ENCODE measurements around the gene HHATL.

The HHATL gene

DNA sequence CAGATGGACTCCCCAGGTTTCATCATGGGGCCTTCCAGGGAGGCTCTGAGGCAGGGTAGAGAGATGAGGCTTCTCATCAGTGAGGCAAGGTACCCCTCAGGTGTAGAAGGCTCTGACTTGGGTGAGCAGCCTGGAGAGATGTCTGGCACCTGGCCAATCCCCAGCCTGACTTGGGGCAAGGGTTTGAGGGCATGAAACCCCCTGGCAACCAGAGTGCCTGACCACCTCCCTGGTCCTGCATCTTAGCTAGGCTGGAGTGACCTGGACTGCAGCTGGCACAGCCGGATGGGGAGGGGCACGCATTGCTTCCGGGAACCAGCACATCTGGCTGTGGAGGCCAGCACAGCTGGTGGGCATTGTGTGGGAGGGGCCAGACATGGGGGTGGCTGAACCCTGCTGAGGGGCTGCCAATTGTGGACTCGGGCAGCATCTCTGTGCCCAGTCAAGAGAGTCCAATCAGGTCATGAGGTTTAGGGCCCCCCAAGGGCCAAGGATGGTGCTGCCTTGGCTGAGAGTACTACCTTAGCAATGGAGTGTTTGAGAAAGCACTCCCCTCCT lies 47.2 kb downstream of the HHATL start:
- Histone ChIP-seq H2AFZ (ENCODE audit: low read depth, low read length) (no peak overlapping the region), H3K4me3 (ENCODE audit: low read length) (peak overlapping the region; percentile 64), H3K36me3 (ENCODE audit: insufficient read depth, low read length) (peaks cover 3% of the 10 kb centered on the region), H3K27me3 (ENCODE audit: insufficient read depth, low read length) (no peaks in the 10 kb centered on the region), H3K4me1 (ENCODE audit: insufficient read depth, low read length) (peaks cover 25% of the 10 kb centered on the region), H3K9me3 (ENCODE audit: low read length) (no peaks in the 10 kb centered on the region)

GRCh38 chr3:42654331-42655201 lies 48.0 kb downstream of the HHATL start:
- Histone ChIP-seq H3K9me3 (ENCODE audit: low read length) (no peaks in the 10 kb centered on the region), H3K36me3 (ENCODE audit: insufficient read depth, low read length) (peaks cover under 1% of the 10 kb centered on the region), H2AFZ (ENCODE audit: low read depth, low read length) (peak overlapping the region; percentile 85), H3K4me1 (ENCODE audit: insufficient read depth, low read length) (peaks cover 25% of the 10 kb centered on the region), H3K27me3 (ENCODE audit: insufficient read depth, low read length) (no peaks in the 10 kb centered on the region), H3K4me3 (ENCODE audit: low read length) (peak overlapping the region; percentile 64)

- Histone ChIP-seq H3K36me3 (ENCODE audit: insufficient read depth, low read length) (no peaks in the 10 kb centered on the region), H3K4me3 (ENCODE audit: low read length) (peak within 1 kb of the TSS; percentile 64), H3K4me1 (ENCODE audit: insufficient read depth, low read length) (peaks cover 25% of the 10 kb centered on the region), H3K27me3 (ENCODE audit: insufficient read depth, low read length) (no peaks in the 10 kb centered on the region), H3K9me3 (ENCODE audit: low read length) (no peaks in the 10 kb centered on the region), H2AFZ (ENCODE audit: low read depth, low read length) (peak within 1 kb of the TSS; percentile 85)
Observed at GRCh38 chr3:42653560-42654330, 48.9 kb downstream of the HHATL start, which contains the start of gene ZBTB47. Gene ZBTB47 (plus strand): TSS chr3:42653697. CDS start chr3:42658356, 4,659 bp downstream.

- Histone ChIP-seq H3K36me3 (ENCODE audit: insufficient read depth, low read length) (no peaks in the 10 kb centered on the region), H3K27me3 (ENCODE audit: insufficient read depth, low read length) (no peaks in the 10 kb centered on the region), H3K4me1 (ENCODE audit: insufficient read depth, low read length) (peaks cover 25% of the 10 kb centered on the region), H2AFZ (ENCODE audit: low read depth, low read length) (peak overlapping the region; percentile 85), H3K9me3 (ENCODE audit: low read length) (no peaks in the 10 kb centered on the region), H3K4me3 (ENCODE audit: low read length) (peak overlapping the region; percentile 64)
Observed at GRCh38 chr3:42653303-42653559, 49.4 kb downstream of the HHATL start.

GRCh38 chr3:42652611-42653302 lies 49.8 kb downstream of the HHATL start:
- no peaks in the 10 kb centered on the region for H3K9me3 ChIP-seq (ENCODE audit: low read length)
- H3K4me3 ChIP-seq (ENCODE audit: low read length), result no peak overlapping the region
- H2AFZ ChIP-seq (ENCODE audit: low read depth, low read length), result no peak overlapping the region
- H3K27me3 ChIP-seq (ENCODE audit: insufficient read depth, low read length), result no peaks in the 10 kb centered on the region
- H3K36me3 ChIP-seq (ENCODE audit: insufficient read depth, low read length), result peaks cover 4% of the 10 kb centered on the region
- peaks cover 25% of the 10 kb centered on the region for H3K4me1 ChIP-seq (ENCODE audit: insufficient read depth, low read length)

DNA sequence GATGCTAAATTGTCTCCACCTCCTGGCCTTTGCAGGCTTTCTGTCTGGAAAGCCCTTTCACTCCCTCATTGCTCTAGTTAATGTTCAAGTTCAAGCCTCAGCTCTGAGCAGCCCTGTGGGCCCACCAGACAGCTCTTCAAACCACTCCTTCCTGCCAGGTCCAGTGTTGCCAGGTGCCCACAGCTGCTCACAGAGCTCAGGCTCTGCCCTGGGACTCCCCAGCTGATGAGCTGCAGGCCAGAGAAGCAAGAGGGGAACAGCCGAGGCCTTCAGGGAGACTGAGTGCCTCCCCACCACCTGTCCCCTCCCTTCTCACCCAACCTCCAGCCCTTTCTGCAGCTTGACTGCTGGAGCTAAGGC lies 50.4 kb downstream of the HHATL start:
- no peaks in the 10 kb centered on the region for H3K27me3 ChIP-seq (ENCODE audit: insufficient read depth, low read length)
- no peak overlapping the region for H3K4me3 ChIP-seq (ENCODE audit: low read length)
- peaks cover 27% of the 10 kb centered on the region for H3K4me1 ChIP-seq (ENCODE audit: insufficient read depth, low read length)
- H2AFZ ChIP-seq (ENCODE audit: low read depth, low read length), result no peak overlapping the region
- H3K36me3 ChIP-seq (ENCODE audit: insufficient read depth, low read length), result peaks cover 9% of the 10 kb centered on the region
- H3K9me3 ChIP-seq (ENCODE audit: low read length), result no peaks in the 10 kb centered on the region

DNA sequence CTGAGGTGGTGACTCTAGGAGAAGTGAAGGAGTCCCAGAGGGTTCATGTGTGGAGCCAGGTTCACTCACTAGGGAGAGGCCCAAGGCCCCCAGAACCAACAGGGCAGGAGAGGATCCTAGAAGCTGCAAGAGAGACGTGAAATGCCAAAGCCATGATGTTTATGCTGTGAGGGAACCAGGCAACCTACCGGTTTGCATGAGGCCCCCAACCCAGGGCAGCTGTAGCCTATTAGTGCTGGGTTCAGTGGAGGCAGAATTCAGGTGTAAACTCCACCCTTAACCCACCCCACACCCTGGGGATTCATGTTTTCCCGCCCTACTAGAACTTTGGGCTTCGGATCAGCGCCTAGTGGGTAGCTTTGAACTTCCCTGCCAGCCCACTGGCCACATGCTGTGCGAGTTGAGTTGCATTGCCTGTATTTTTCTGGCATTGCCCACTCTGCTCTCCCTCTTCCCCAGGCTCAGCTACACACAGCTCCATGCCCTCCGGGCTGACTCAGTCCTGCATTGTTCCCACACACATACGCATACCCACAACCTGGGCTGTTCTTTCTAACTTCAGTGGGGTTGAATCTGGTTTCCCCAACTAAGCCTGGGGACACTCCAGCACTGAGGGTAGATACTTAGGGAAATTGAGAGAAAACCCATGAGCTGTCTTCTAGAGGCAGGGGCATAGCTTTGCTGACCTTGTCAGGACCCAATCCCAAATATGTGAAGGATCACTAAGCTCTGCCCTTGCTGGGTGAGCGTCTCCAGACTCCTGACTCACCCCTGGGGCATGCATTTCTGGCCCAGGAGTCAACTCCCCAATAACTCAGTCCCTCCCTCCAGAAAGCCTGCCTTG lies 51.1 kb downstream of the HHATL start:
- H2AFZ ChIP-seq (ENCODE audit: low read depth, low read length), result no peak overlapping the region
- no peak overlapping the region for H3K4me3 ChIP-seq (ENCODE audit: low read length)
- H3K27me3 ChIP-seq (ENCODE audit: insufficient read depth, low read length), result no peaks in the 10 kb centered on the region
- H3K4me1 ChIP-seq (ENCODE audit: insufficient read depth, low read length), result peaks cover 32% of the 10 kb centered on the region
- no peaks in the 10 kb centered on the region for H3K9me3 ChIP-seq (ENCODE audit: low read length)
- peaks cover 16% of the 10 kb centered on the region for H3K36me3 ChIP-seq (ENCODE audit: insufficient read depth, low read length)

GRCh38 chr3:42649783-42650182 lies 52.8 kb downstream of the HHATL start:
- H3K4me3 ChIP-seq (ENCODE audit: low read length), result no peak overlapping the region
- H3K4me1 ChIP-seq (ENCODE audit: insufficient read depth, low read length), result peaks cover 25% of the 10 kb centered on the region
- no peaks in the 10 kb centered on the region for H3K27me3 ChIP-seq (ENCODE audit: insufficient read depth, low read length)
- peaks cover 33% of the 10 kb centered on the region for H3K36me3 ChIP-seq (ENCODE audit: insufficient read depth, low read length)
- no peaks in the 10 kb centered on the region for H3K9me3 ChIP-seq (ENCODE audit: low read length)
- no peak overlapping the region for H2AFZ ChIP-seq (ENCODE audit: low read depth, low read length)

- peaks cover 39% of the 10 kb centered on the region for H3K36me3 ChIP-seq (ENCODE audit: insufficient read depth, low read length)
- H3K4me1 ChIP-seq (ENCODE audit: insufficient read depth, low read length), result peaks cover 24% of the 10 kb centered on the region
- no peaks in the 10 kb centered on the region for H3K27me3 ChIP-seq (ENCODE audit: insufficient read depth, low read length)
- H2AFZ ChIP-seq (ENCODE audit: low read depth, low read length), result no peak overlapping the region
- no peaks in the 10 kb centered on the region for H3K9me3 ChIP-seq (ENCODE audit: low read length)
- H3K4me3 ChIP-seq (ENCODE audit: low read length), result no peak overlapping the region
Observed at GRCh38 chr3:42649006-42649405, 53.6 kb downstream of the HHATL start.

DNA sequence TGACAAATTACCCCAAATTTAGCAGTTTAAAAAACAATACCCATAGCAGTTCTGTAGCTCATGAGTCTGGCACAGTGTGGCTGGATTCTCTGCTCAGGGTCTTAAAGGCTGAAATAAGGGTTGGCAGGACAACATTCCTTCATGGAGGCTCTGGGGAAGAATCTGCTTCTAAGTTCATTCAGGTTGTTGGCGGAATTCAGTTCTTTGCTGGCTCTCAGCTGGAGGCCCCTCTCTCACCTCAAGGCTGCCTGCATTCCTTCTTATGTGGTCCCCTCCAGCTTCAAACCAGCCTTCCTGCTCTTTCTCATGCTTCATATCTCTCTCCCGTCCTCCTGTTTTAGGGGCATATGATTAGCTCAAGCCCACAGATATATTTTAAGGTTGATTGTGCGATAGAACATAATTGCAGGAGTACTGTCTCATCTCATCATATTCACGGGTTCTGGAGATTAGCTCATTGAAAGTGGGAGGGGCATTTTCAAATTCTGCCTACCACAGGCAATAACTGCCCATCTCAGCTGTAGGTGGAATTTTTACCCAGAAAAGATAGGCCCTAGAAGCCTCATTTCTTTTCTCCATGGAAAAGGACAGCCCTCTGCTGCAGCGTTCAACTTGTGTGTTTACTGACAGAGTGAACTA lies 54.7 kb downstream of the HHATL start:
- H3K36me3 ChIP-seq (ENCODE audit: insufficient read depth, low read length), result peaks cover 50% of the 10 kb centered on the region
- no peaks in the 10 kb centered on the region for H3K27me3 ChIP-seq (ENCODE audit: insufficient read depth, low read length)
- no peaks in the 10 kb centered on the region for H3K9me3 ChIP-seq (ENCODE audit: low read length)
- H2AFZ ChIP-seq (ENCODE audit: low read depth, low read length), result no peak overlapping the region
- peaks cover 14% of the 10 kb centered on the region for H3K4me1 ChIP-seq (ENCODE audit: insufficient read depth, low read length)
- no peak overlapping the region for H3K4me3 ChIP-seq (ENCODE audit: low read length)
